ENCODE results near the gene GLRA3. TPM values are rescaled to one million over a fixed set of nuclear protein-coding genes. Genes with fewer than 3 reads are reported as not detected.

Gene GLRA3
- total RNA-seq, 2 donors from 2014 or later = not detected

- DNase-seq (ENCODE audit: low spot score) = no peak
- intact Hi-C loops (cut with DNase I) = no loop called here
Measured at GRCh38 chr4:174627473-174627872, 201.6 kb downstream of the GLRA3 start.

DNA sequence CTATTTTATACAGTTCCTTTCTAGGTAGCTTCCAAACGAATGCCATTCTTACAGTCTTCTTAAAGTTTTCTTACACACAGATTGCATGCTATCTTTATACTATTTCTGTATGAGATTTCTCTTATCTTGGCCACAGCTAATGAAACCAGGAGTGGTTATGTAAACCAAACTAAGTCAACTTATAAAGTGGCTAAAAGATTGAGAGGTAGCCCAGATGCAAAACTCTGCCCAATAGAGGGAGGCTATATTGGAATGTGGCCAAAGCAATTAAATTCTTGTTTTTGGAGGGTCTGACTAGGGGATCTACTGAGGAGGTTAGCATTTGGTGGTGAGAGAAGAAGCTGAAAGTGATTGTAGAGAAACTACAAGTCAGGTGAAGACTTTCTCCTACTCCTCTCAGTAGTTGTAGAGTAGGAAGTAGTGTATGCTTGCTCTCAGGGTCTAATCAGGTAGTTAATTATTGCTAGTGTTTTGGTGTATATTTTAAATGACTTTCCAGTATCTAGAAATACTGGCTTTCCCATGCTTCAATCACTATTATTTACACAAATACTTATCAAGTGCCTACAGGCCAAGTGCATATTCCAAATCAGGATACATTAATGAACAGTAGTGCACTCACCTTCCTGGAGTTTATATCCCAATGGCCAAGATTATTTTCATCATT lies 202.6 kb downstream of the GLRA3 start:
- DNase-seq (ENCODE audit: low spot score) = no peak
- intact Hi-C loops (cut with DNase I) = no loop called here

- intact Hi-C loops (cut with DNase I) = no loop called here
- no peak for DNase-seq (ENCODE audit: low spot score)
Measured at GRCh38 chr4:174616661-174617060, 212.4 kb downstream of the GLRA3 start.

DNA sequence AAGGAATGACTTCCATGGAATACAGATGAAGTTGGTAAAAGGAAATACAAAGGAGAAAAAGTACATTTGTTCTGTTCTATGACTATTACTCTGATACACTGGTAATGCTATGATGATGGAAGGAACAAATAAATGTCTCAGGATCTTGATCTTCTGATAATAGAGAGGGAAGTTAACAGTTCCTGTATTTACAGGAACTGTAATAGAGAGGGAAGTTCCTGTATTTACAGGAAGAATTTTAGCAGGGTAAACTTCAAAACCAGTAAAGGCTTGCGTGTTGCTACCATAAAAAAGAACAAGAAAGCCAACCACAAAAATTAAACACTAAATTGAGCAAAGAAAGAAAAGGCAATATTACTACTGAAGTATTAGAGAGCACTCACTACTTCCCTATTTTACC lies 215.1 kb downstream of the GLRA3 start:
- intact Hi-C loops (cut with DNase I) = no loop called here
- DNase-seq (ENCODE audit: low spot score) = no peak

GRCh38 chr4:174611792-174612191 lies 217.3 kb downstream of the GLRA3 start:
- intact Hi-C loops (cut with DNase I) = no loop called here
- DNase-seq (ENCODE audit: low spot score) = no peak

GRCh38 chr4:174607792-174608191 lies 221.3 kb downstream of the GLRA3 start:
- intact Hi-C loops (cut with DNase I) = no loop called here
- DNase-seq (ENCODE audit: low spot score) = no peak

GRCh38 chr4:174604198-174604597 lies 224.8 kb downstream of the GLRA3 start:
- no peak for DNase-seq (ENCODE audit: low spot score)
- intact Hi-C loops (cut with DNase I) = no loop called here

- intact Hi-C loops (cut with DNase I) = no loop called here
- no peak for DNase-seq (ENCODE audit: low spot score)
Measured at GRCh38 chr4:174600391-174600790, 228.7 kb downstream of the GLRA3 start.

DNA sequence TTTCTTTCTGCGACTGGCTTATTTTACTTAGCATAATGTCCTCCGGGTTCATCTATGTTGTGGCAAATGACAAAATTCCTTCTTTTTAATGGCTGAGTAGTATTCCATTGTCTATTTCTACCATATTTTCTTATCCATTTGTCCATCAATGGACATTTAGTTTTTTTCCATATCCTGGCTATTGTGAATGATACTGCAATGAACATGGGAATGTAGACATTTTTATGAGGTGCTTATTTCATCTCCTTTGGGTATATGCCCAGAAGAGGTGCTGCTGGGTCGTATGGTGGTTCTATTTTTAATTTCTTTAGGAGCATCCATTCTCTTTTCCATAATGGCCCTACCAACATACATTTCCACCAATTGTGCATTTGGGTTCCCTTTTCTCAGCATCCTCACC lies 230.2 kb downstream of the GLRA3 start:
- intact Hi-C loops (cut with DNase I) = no loop called here
- no peak for DNase-seq (ENCODE audit: low spot score)

DNA sequence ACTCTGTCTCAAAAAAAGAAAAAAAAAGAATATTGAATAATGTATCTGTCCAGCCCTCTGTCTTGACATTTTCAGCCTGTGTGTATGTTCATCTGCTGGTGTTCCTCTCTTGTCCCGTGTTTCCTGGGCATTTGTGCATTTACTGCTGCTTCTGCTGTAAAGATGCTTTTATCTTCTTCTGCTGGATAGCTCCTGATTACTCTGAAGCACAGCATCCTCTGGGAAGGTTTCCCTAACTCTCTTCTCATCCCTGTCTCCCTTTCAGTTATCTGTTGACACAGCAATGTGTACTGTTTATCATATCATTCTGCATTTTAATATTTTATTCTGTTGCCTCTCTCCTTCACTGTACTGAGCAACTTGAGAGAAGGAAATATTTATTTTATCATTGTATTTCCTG lies 232.5 kb downstream of the GLRA3 start:
- DNase-seq (ENCODE audit: low spot score) = no peak
- intact Hi-C loops (cut with DNase I) = no loop called here

GRCh38 chr4:174595141-174595929 lies 233.7 kb downstream of the GLRA3 start:
- DNase-seq (ENCODE audit: low spot score) = no peak
- intact Hi-C loops (cut with DNase I) = no loop called here

DNA sequence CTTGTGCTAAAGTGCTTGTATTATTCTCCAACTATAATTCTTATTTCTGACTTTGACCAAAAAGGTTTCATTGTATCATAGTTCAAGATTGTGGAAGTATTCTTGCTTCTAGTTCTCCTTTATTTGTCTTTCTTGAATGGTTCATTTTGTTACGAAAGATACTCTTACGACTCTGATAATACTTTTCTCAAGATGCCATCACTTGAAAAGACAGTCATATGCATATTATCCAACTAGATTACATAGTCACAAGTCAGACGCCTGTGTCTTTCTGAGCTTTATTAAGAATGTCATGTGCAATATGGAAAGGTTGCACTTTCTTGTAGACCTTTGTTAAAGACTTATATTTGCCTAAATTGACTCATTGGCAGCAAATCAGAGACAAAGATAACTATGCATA lies 235.3 kb downstream of the GLRA3 start:
- DNase-seq (ENCODE audit: low spot score) = no peak
- intact Hi-C loops (cut with DNase I) = no loop called here

DNA sequence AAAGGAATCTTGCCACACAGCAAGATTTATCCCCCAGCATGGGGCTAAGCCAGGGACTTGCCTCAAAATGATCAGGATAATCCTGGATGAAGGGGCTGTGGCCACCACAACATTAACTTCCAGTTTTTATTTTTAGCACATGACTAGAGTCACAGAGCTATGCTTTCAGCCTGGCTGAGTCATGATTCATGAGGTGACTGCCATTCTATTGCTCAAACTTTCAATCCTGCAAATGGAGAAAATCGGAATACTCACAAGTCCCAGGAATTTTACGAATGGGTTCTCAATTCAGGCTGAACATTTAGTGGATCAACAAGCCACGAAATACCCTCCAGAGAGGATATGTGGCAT lies 236.1 kb downstream of the GLRA3 start:
- intact Hi-C loops (cut with DNase I) = no loop called here
- DNase-seq (ENCODE audit: low spot score) = no peak

DNA sequence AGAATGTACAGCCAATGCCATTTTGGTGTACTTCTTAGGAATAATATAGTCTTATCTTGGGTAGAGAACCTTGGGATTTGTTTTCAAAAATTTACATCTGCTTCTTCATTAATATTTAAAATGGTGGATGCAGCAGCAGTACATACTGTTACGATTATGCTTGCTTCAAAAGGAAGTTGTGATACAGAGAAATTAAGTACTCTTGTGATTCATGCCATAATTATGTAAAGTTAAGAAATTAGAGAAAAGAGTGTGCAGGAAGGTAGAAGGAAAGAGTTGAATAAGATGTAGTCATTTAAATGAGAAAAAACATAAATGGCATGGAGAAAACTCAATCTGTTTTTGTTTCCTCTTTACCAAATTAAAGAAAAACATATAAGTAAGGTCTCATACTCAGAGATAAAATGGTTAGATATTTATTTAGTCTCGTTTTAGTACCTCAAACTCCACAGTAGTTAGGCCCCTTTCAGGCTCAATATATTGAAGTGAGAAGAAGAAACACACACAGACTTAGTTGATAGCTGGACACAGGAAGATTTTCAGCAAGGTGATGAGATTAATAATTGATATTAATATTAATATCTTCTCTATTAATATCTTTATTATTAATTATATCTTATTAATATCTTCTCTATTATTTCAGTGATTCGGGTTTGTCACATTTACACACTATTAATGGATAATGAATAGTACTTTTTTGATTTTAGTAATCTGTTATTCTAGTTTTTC lies 236.6 kb downstream of the GLRA3 start:
- intact Hi-C loops (cut with DNase I) = no loop called here
- DNase-seq (ENCODE audit: low spot score) = no peak

DNA sequence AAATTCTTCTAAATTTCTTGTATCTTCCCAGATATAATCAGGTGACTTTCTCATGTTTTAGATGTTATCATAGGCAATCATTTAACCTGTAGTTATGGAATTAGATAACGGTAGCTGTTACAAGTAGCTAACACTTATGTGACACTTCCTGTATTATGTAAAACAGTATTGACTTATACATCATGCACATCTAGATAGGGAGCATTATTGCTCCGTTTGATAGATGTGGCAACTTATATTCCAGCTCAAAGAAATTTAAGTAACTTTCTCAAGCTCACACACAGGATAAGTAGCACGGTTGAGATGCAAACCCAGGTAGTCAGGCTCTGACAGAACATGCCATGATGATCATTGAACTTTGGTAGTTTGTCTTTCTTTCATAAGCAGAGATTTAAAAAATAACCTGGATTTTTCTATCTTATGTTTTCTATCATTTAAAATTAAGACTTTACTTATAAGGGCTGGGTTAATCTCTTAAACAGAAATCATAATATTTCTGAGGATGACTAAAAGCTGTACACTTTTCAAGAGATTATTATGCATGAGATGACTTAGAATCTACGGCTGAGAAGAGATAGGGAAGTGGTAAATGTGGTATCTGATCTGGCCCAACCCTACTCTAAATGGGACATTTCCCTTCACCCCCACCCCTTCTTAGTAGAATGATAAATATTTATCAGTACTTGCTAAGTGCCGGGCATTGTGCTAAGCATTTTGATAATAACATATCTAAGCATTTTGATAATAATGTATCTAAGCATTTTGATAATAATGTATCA lies 237.6 kb downstream of the GLRA3 start:
- intact Hi-C loops (cut with DNase I) = no loop called here
- no peak for DNase-seq (ENCODE audit: low spot score)

- intact Hi-C loops (cut with DNase I) = no loop called here
Measured at GRCh38 chr4:174590336-174590735, 238.7 kb downstream of the GLRA3 start.

More at GRCh38 chr4:174590336-174590735, 238.7 kb downstream of the GLRA3 start:
- DNase-seq (ENCODE audit: low spot score) = no peak
